GM18526 (cell line): ENCODE measurements around the gene POMC.

Experiments used
- POLR2A ChIP-seq: IDR thresholded peaks from 3 replicates; pipeline ENCODE4 v1.6.1; 2011; ENCODE audit not compliant: insufficient read length; ENCODE audit errors: extremely low read depth

Gene POMC

DNA sequence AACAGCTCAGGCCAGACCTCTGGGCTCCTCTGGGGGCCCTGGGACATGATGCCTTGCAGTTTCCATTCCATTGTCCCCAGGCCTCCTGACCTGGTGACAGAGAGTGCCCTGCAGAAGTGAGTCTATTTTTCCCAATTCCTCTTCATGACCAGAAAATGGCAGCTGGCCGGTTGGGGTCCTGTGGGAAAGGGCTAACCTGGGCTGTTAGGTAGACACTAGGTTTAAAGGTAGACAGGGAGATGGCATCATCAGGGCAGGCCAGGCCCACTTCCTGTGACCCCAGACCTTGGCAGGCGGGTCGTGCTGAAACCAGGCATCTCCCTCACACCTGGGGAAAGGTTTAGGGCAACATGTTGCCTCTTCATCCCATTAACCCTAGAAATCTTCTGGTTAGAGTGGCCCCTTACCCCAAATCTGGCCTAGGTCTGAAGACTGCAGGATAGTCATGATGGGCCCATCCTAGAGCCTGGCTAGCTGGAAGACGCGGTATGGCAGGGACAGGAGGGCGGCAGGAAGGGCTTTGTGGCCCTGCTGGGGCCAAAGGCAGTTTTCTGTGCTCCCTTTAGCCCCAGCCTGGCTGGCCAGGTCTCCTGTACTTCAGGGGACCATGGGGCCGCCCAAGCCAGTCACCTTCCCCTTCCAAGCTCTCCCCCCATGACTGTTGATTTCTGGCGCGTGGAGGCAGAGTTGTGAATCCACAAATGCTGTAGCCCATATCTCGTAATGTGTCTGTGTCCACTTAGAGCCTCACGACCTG, 10.1 kb downstream of the POMC start:
- no peak for TF ChIP-seq POLR2A

DNA sequence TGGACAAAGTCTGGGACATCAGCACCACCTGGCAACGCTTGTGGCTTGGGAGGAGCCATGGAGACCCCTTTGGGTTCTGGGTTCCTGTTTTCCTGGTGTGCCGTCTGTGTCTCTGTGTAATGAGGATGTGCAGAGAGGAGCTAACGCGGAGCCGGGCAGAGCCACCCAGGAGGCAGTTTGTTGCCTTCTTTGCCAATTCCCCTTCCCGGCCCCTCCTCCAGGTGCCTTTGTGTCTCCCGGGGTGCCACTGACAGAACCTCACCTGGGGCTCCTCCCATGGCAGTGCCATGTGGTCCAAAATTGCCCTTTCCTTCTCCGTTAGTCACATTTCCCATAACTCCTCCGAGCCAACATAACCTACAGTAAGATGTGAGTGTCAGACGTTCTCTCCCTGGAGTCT, 13.0 kb downstream of the POMC start:
- TF ChIP-seq POLR2A: no peak

- no peak for TF ChIP-seq POLR2A
These were observed 16.7 kb downstream of the POMC start for GRCh38 chr2:25151718-25152117.

- no peak for TF ChIP-seq POLR2A
These were observed 18.7 kb downstream of the POMC start for GRCh38 chr2:25149646-25150045.

DNA sequence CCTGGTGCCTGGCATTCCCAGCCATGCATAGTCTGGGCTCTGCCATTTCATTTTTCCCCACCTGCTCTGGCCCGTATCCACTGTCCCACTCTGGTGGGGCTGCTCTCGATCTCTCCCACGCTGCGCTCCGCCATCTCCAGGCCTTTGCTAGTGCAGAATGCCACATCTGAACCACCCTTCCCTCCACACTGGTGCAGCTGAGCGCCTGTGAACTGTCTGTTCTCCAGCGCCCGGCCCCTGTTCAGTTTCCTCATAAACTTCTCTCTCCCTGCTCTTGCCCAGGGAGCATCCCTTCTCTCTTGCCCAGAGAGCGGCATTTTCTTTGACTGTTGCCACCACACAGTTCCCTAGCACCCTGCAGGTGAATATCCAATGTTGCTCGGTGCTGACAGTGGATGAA, 21.5 kb downstream of the POMC start:
- TF ChIP-seq POLR2A: no peak

GRCh38 chr2:25145803-25146202, 22.6 kb downstream of the POMC start:
- TF ChIP-seq POLR2A: no peak

GRCh38 chr2:25141120-25141519, 27.3 kb downstream of the POMC start:
- no peak for TF ChIP-seq POLR2A

- no peak for TF ChIP-seq POLR2A
These were observed 35.7 kb downstream of the POMC start for GRCh38 chr2:25132693-25133092.

GRCh38 chr2:25132299-25132635, 36.1 kb downstream of the POMC start:
- no peak for TF ChIP-seq POLR2A

DNA sequence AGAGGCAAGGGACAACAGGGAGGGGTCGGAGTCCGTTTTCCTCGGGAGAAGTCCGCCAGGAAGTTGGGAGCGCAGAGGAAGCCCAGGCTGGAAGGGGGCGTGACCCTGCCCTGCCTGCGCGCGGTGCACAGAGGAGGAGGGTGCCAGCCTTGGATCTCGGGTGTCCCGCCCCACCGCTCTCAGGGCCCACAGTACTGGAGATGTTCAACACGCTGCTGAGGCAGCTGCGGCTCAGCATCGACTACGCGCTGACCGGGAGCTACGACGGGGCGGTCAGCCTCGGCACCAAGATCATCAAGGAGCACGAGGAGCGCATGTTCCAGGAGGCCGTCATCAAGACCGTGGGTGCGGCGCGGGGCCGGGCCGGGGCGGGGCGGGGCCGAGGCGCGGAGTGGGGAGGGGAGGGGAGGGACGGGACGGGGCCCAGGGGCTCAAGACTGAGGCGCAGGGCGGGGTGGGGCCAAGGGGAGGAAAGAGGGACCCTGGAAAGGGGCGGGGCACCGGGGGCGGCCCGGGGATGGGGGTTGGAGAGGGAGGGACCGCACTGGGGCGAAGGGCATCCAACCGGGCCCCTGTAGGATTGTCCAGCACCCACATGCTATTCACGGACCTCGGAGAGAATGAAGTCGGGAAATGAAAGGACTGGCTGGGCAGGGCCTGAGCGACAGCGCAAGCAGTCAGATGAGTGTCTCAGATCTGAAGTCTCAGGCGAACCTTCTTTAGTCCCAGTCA, 36.6 kb downstream of the POMC start:
- TF ChIP-seq POLR2A: no peak

GRCh38 chr2:25131253-25131566, 37.2 kb downstream of the POMC start:
- no peak for TF ChIP-seq POLR2A

GRCh38 chr2:25129901-25130520, 38.4 kb downstream of the POMC start:
- TF ChIP-seq POLR2A: no peak

DNA sequence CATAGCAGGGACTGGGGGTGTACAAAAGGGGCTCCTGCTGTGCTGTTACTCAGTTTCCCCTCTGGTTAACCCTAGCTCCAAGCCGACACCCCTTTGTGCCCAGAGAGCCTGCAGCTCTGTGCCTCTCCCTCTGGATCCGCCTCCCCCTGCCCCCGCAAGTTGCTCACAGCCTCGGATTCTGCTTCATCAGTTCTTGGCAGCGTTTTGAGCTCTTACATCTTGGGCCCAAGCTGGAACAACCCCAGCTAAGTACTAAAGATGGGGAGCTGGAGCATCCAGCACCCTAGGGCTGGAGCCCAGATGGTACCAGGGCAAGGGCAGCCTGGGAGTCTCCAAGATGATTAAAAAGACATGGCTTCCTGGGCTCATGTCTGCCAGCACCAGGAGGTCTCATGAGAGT, 40.7 kb downstream of the POMC start:
- TF ChIP-seq POLR2A: no peak

DNA sequence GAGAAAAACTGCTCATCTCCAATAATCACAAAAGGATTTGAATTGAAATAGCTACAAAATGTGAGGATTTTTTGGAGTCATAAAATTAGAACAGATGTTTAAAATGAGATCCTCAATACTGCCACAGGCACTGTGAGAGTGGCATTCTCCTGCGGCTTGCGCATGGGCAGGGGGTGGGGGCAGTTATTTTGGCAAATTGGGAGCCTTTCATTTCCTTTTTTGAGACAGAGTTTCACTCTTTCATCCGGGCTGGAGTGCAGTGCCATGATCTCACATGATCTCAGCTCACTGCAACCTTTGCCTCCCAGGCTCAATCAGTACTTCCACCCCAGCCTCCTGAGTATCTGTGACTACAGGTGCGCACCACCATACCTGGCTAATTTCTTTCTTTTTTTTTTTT, 42.4 kb downstream of the POMC start:
- TF ChIP-seq POLR2A: no peak

- TF ChIP-seq POLR2A: no peak
These were observed 43.2 kb downstream of the POMC start for GRCh38 chr2:25125189-25125588.

DNA sequence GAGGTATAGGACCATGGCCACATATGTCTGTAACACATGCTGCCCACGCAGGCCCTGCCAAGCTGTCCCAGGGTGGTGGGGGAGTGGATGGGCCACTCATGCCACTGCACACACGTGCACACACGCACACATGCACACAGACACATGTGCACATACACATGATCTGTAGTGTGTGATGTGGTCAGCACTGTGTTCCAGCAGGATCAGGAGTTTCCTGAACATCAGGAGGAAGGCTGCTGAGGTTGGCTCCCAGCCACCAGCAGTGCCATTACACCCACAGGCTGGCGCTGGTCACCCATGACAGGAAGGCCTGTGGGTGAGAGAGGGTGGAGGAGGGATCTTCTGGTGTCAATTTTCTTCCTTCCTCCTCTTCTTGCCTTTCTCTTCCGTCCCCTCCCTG, 44.7 kb downstream of the POMC start:
- no peak for TF ChIP-seq POLR2A

DNA sequence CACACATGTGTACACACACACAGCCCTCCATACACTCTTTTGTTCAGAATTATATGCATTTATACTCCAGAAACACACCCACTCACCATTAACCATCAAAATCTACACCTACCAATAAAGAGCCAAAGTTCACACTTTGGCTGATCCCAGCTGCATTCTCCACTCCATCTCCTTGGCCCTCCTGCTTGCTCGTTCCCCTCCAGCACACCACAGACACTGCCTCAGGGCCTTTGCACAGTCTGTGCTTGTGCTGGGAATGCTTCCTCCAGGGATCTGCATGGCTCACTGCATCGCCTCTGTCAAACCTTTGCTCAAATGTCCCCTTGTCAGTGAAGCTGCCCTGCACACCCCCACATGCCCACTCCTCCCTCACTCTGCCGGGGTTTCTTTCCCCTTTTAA, 46.0 kb downstream of the POMC start:
- no peak for TF ChIP-seq POLR2A

GRCh38 chr2:25119263-25119662, 49.1 kb downstream of the POMC start:
- TF ChIP-seq POLR2A: no peak
